HepG2 (cell line): ENCODE data around the gene KDM8. TPM values are rescaled to one million over a fixed set of nuclear protein-coding genes. Genes with fewer than 3 reads are reported as not detected.

Source experiments
- BRD4 ChIP-seq: sonication (generic); formaldehyde crosslinking; IDR thresholded peaks from 2 replicates; pipeline ENCODE4 v1.4.0; 2020; ENCODE audit warnings: missing genetic modification reagents
- CREBL2 ChIP-seq: sonication (generic); formaldehyde crosslinking; IDR thresholded peaks from 2 replicates; pipeline ENCODE4 v1.8.1; 2023; ENCODE audit warnings: missing genetic modification reagents, mild to moderate bottlenecking, borderline replicate concordance
- ELF3 ChIP-seq: IDR thresholded peaks from 2 replicates; pipeline ENCODE4 v1.6.1; 2016; ENCODE audit warnings: missing genetic modification reagents, missing compliant biosample characterization
- EP300 ChIP-seq, 3 experiments: sonication (generic) in 1 of 3; formaldehyde crosslinking in 1 of 3; IDR thresholded peaks; 2 replicates each; pipeline versions ENCODE4 v1.5.1 to v1.6.1; 2011 to 2020; ENCODE audit warnings: low read depth in 2 of 3, low read length in 2 of 3, borderline replicate concordance in 1 of 3, improper control_type of control experiment in 1 of 3, mild to moderate bottlenecking in 1 of 3, missing genetic modification reagents in 1 of 3, moderate library complexity in 1 of 3
- FOXP1 ChIP-seq, 2 experiments: fragments of 450-650 bp in 1 of 2; IDR thresholded peaks; 2 replicates each; pipeline ENCODE4 v1.6.1; 2017 to 2018; ENCODE audit warnings: antibody characterized with exemption in 1 of 2
- GTF3A ChIP-seq: sonication (generic); formaldehyde crosslinking; conservative IDR thresholded peaks from 2 replicates; pipeline ENCODE4 v1.4.0; 2020; ENCODE audit warnings: mild to moderate bottlenecking, missing genetic modification reagents
- IRF2 ChIP-seq: IDR thresholded peaks from 2 replicates; pipeline ENCODE4 v1.6.1; 2018; ENCODE audit warnings: missing genetic modification reagents, missing compliant biosample characterization
- KDM4B ChIP-seq: sonication (generic); formaldehyde crosslinking; IDR thresholded peaks from 2 replicates; pipeline ENCODE4 v1.4.0; 2020; ENCODE audit warnings: missing genetic modification reagents
- MAX ChIP-seq: IDR thresholded peaks from 2 replicates; pipeline ENCODE4 v1.6.1; 2012; ENCODE audit warnings: inconsistent platforms
- MED13 ChIP-seq: sonication (generic); formaldehyde crosslinking; IDR thresholded peaks from 2 replicates; pipeline ENCODE4 v1.5.0; 2020; ENCODE audit warnings: missing genetic modification reagents
- MTA1 ChIP-seq: sonication (generic); formaldehyde crosslinking; IDR thresholded peaks from 2 replicates; pipeline ENCODE4 v1.4.0; 2020; ENCODE audit warnings: missing genetic modification reagents, mild to moderate bottlenecking, borderline replicate concordance
- PHF8 ChIP-seq: sonication (generic); formaldehyde crosslinking; IDR thresholded peaks from 2 replicates; pipeline ENCODE4 v1.5.0; 2020; ENCODE audit warnings: missing genetic modification reagents
- RARG ChIP-seq: sonication (generic); formaldehyde crosslinking; IDR thresholded peaks from 2 replicates; pipeline ENCODE4 v1.4.0; 2020; ENCODE audit warnings: low read depth, mild to moderate bottlenecking, missing genetic modification reagents
- SMAD9 ChIP-seq: sonication (generic); formaldehyde crosslinking; IDR thresholded peaks from 2 replicates; pipeline ENCODE4 v1.5.1; 2020; ENCODE audit warnings: mild to moderate bottlenecking, missing genetic modification reagents
- TARDBP ChIP-seq: sonication (generic); formaldehyde crosslinking; IDR thresholded peaks from 2 replicates; pipeline ENCODE4 v1.8.0; 2022; ENCODE audit warnings: mild to moderate bottlenecking, missing genetic modification reagents
- TBL1XR1 ChIP-seq: fragments of 150-350 bp; IDR thresholded peaks from 2 replicates; pipeline ENCODE4 v1.6.1; 2014; ENCODE audit warnings: borderline replicate concordance, low read length; ENCODE audit not compliant: partially characterized antibody
- TFAP4 ChIP-seq: sonication (generic); IDR thresholded peaks from 2 replicates; pipeline ENCODE4 v1.6.1; 2016; ENCODE audit warnings: low read depth, borderline replicate concordance
- YY1 ChIP-seq: IDR thresholded peaks from 2 replicates; pipeline ENCODE4 v1.6.1; 2011; ENCODE audit warnings: low read length, low read depth, moderate library complexity, mild to moderate bottlenecking; ENCODE audit not compliant: insufficient read depth, insufficient replicate concordance
- ZBTB42 ChIP-seq: sonication (generic); formaldehyde crosslinking; IDR thresholded peaks from 2 replicates; pipeline ENCODE4 v1.5.0; 2020; ENCODE audit warnings: mild to moderate bottlenecking, missing genetic modification reagents
- ZNF264 ChIP-seq: sonication (generic); formaldehyde crosslinking; IDR thresholded peaks from 2 replicates; pipeline ENCODE4 v1.4.0; 2020; ENCODE audit warnings: missing genetic modification reagents
- ZNF30 ChIP-seq: sonication (generic); formaldehyde crosslinking; IDR thresholded peaks from 2 replicates; pipeline ENCODE4 v1.5.0; 2020; ENCODE audit warnings: mild to moderate bottlenecking, missing genetic modification reagents
- ZNF329 ChIP-seq: sonication (generic); formaldehyde crosslinking; IDR thresholded peaks from 2 replicates; pipeline ENCODE4 v1.9.0; 2021; ENCODE audit warnings: low read depth, mild to moderate bottlenecking, missing genetic modification reagents
- ZNF333 ChIP-seq: sonication (generic); formaldehyde crosslinking; IDR thresholded peaks from 2 replicates; pipeline ENCODE4 v1.4.0; 2020; ENCODE audit warnings: mild to moderate bottlenecking, missing genetic modification reagents, borderline replicate concordance
- ZNF496 ChIP-seq: sonication (generic); formaldehyde crosslinking; IDR thresholded peaks from 2 replicates; pipeline ENCODE4 v1.8.1; 2023; ENCODE audit warnings: mild to moderate bottlenecking, moderate library complexity, missing genetic modification reagents; ENCODE audit not compliant: insufficient replicate concordance
- ZNF577 ChIP-seq: sonication (generic); formaldehyde crosslinking; IDR thresholded peaks from 2 replicates; pipeline ENCODE4 v1.4.0; 2020; ENCODE audit warnings: mild to moderate bottlenecking, low read depth, missing genetic modification reagents, borderline replicate concordance
- ZNF710 ChIP-seq: sonication (generic); formaldehyde crosslinking; IDR thresholded peaks from 2 replicates; pipeline ENCODE4 v1.5.0; 2020; ENCODE audit warnings: mild to moderate bottlenecking, missing genetic modification reagents, borderline replicate concordance
- ZNF713 ChIP-seq: sonication (generic); formaldehyde crosslinking; IDR thresholded peaks from 2 replicates; pipeline ENCODE4 v1.4.0; 2020; ENCODE audit warnings: mild to moderate bottlenecking, missing genetic modification reagents
- polyA plus RNA-seq, 8 experiments: library from polyadenylated mRNA; depleted of rRNA in 3 of 8; stranded (reverse) in 7 of 8; unstranded in 1 of 8; fragments of >200 nt; fragmentation: Illumina TruSeq in 4 of 8; extraction: Trizol in 4 of 8; gene quantifications; 2 replicates each; pipeline versions ENCODE4 v1.2.1 to v1.2.3, GENCODE V29; 2011 to 2016; ENCODE audit warnings: low read depth in 4 of 8, missing spikeins in 1 of 8, mixed read lengths in 1 of 8; ENCODE audit not compliant: insufficient read depth in 1 of 8
- total RNA-seq, 5 experiments: library from RNA; depleted of rRNA; stranded (reverse); fragments of >200 nt; fragmentation: Illumina TruSeq; extraction: Trizol; gene quantifications; 2 replicates each; pipeline ENCODE4 v1.2.3, GENCODE V29; 2016; ENCODE audit warnings: low read depth in 1 of 5

KDM8 gene
- total and polyA plus RNA-seq, 2 of the 13 experiments (the other 11 are each of a cell fraction or from before 2014, with no cell fraction given): 3.3 to 8.6 TPM

- TF ChIP-seq TFAP4 (peak; percentile 73; the same call in 1 of the 2 replicates), ZNF710 (peak; percentile 57; the same call in 1 of the 2 replicates), PHF8 (CRISPR knock-in tag) (no peak), ZNF264 (CRISPR knock-in tag) (peak; percentile 31; the same call in 1 of the 2 replicates), ZNF333 (peak; percentile 6; the same call in 1 of the 2 replicates), MTA1 (CRISPR knock-in tag) (0 out of 2 replicates have a peak, but pooled peaks have one; percentile 42), YY1 (peak; percentile 87), SMAD9 (0 out of 2 replicates have a peak, but pooled peaks have one; percentile 18), MED13 (CRISPR knock-in tag) (no peak), ZNF713 (0 out of 2 replicates have a peak, but pooled peaks have one; percentile 57), KDM4B (CRISPR knock-in tag) (0 out of 2 replicates have a peak, but pooled peaks have one; percentile 71), CREBL2 (CRISPR knock-in tag) (0 out of 2 replicates have a peak, but pooled peaks have one; percentile 56), ZNF496 (CRISPR knock-in tag) (no peak), BRD4 (CRISPR knock-in tag) (no peak; the same call in 1 of the 2 replicates), MAX (no peak), EP300 (IDR thresholded peaks at IDR 0.05; ENCODE audit: low read depth in 2 of 2, low read length in 2 of 2) (peak in 1 of 2 experiments; percentile 16; a peak in 1 of 4 replicates), EP300 (CRISPR knock-in tag; IDR thresholded peaks at IDR 0.05; ENCODE audit: borderline replicate concordance) (no peak), TBL1XR1 (peak; percentile 75), ZNF577 (CRISPR knock-in tag) (no peak; the same call in 1 of the 2 replicates), ZBTB42 (CRISPR knock-in tag) (no peak), ELF3 (CRISPR knock-in tag) (peak; percentile 77; the same call in 1 of the 2 replicates), ZNF329 (CRISPR knock-in tag) (0 out of 2 replicates have a peak, but pooled peaks have one; percentile 57), GTF3A (CRISPR knock-in tag) (0 out of 2 replicates have a peak, but pooled peaks have one; percentile 21), TARDBP (CRISPR knock-in tag) (peak; percentile 90; the same call in 1 of the 2 replicates), ZNF30 (CRISPR knock-in tag) (0 out of 2 replicates have a peak, but pooled peaks have one; percentile 0), IRF2 (CRISPR knock-in tag) (peak; percentile 95; the same call in 1 of the 2 replicates), FOXP1 (IDR thresholded peaks at IDR 0.05) (no peak), FOXP1 (CRISPR knock-in tag; IDR thresholded peaks at IDR 0.05) (peak; percentile 51), RARG (CRISPR knock-in tag) (no peak)
Observed at GRCh38 chr16:27202923-27203506, 311 bp upstream of the KDM8 start (continued).
